Neural cell (in vitro differentiated cells): ENCODE measurements around the gene SEC23IP. TPM values are rescaled to one million over a fixed set of nuclear protein-coding genes. Genes with fewer than 3 reads are reported as not detected.
"Not testable (repeated sequence)": the region's sequence is repeated elsewhere in the genome, so short reads cannot be mapped to it uniquely, and the experiment has no call there.

Experiments used
- H2AFZ ChIP-seq: fragments of 200-600, 300-800 bp; sonication (generic), shearing (Covaris generic); 2 replicates; pipeline ENCODE4 v1.6.0; 2014; ENCODE audit warnings: low read depth, mild to moderate bottlenecking, antibody characterized with exemption, low read length, moderate library complexity
- H3F3A ChIP-seq: fragments of 200-600 bp; shearing (Covaris generic); 2 replicates; pipeline ENCODE4 v1.6.1; 2016; ENCODE audit warnings: mild to moderate bottlenecking, moderate library complexity, mixed read lengths, antibody characterized with exemption, low read length; ENCODE audit not compliant: insufficient read depth, poor library complexity, severe bottlenecking
- H3K27ac ChIP-seq: fragments of 200-600, 300-800 bp; sonication (generic), shearing (Covaris generic); 2 replicates; pipeline ENCODE4 v1.5.1; 2014; ENCODE audit warnings: mild to moderate bottlenecking, low read length, moderate library complexity
- H3K27me3 ChIP-seq: fragments of 300-800, 200-600 bp; sonication (generic), shearing (Covaris generic); 2 replicates; pipeline ENCODE4 v1.6.0; 2014; ENCODE audit warnings: mild to moderate bottlenecking, low read depth, low read length, moderate library complexity; ENCODE audit not compliant: insufficient read depth
- H3K36me3 ChIP-seq: fragments of 300-800, 200-600 bp; sonication (generic), shearing (Covaris generic); 2 replicates; pipeline ENCODE4 v1.5.1; 2014; ENCODE audit warnings: mild to moderate bottlenecking, antibody characterized with exemption, low read length, moderate library complexity; ENCODE audit not compliant: insufficient read depth
- H3K4me2 ChIP-seq: fragments of 300-800, 200-600 bp; sonication (generic), shearing (Covaris generic); 2 replicates; pipeline ENCODE4 v1.6.0; 2014; ENCODE audit warnings: mild to moderate bottlenecking, low read length
- H3K4me3 ChIP-seq: fragments of 300-800, 200-600 bp; sonication (generic), shearing (Covaris generic); 2 replicates; pipeline ENCODE4 v1.5.1; 2014; ENCODE audit warnings: mild to moderate bottlenecking, low read length, moderate library complexity
- H3K79me2 ChIP-seq: fragments of 200-600 bp; shearing (Covaris generic); replicated peaks from 2 replicates; pipeline ENCODE4 v1.6.0; 2014; ENCODE audit warnings: mild to moderate bottlenecking, low read length, moderate library complexity; ENCODE audit not compliant: insufficient read depth
- H3K9ac ChIP-seq: fragments of 300-800, 200-600 bp; sonication (generic), shearing (Covaris generic); 2 replicates; pipeline ENCODE4 v1.6.1; 2016; ENCODE audit warnings: mild to moderate bottlenecking, low read length, mixed read lengths
- H3K9me2 ChIP-seq: fragments of 200-600 bp; shearing (Covaris generic); 2 replicates; pipeline ENCODE4 v1.6.1; 2016; ENCODE audit warnings: mild to moderate bottlenecking, low read length, mixed read lengths; ENCODE audit not compliant: insufficient read depth
- H3K9me3 ChIP-seq: fragments of 200-600, 300-800 bp; sonication (generic), shearing (Covaris generic); 2 replicates; pipeline ENCODE4 v1.6.1; 2016; ENCODE audit warnings: mild to moderate bottlenecking, mixed run types, low read length, moderate library complexity, mixed read lengths
- H4K20me1 ChIP-seq: fragments of 200-600 bp; shearing (Covaris generic); 2 replicates; pipeline ENCODE4 v1.6.1; 2016; ENCODE audit warnings: mild to moderate bottlenecking, mixed run types; ENCODE audit not compliant: insufficient read depth
- CTCF ChIP-seq: fragments of 450-650 bp; IDR thresholded peaks from 2 replicates; pipeline ENCODE4 v1.5.1; 2014; ENCODE audit warnings: antibody characterized with exemption, mild to moderate bottlenecking, moderate library complexity; ENCODE audit not compliant: poor library complexity, severe bottlenecking
- EP300 ChIP-seq: fragments of 450-650 bp; conservative IDR thresholded peaks from 2 replicates; pipeline ENCODE4 v1.6.1; 2014; ENCODE audit warnings: antibody characterized with exemption, mild to moderate bottlenecking, moderate library complexity; ENCODE audit not compliant: poor library complexity, severe bottlenecking
- EZH2 ChIP-seq: fragments of 200-600, 300-800 bp; shearing (Covaris generic), sonication (generic); IDR thresholded peaks from 2 replicates; pipeline ENCODE4 v1.6.1; 2014; ENCODE audit warnings: antibody characterized with exemption, low read length, borderline replicate concordance, mild to moderate bottlenecking; ENCODE audit not compliant: insufficient read depth, poor library complexity, severe bottlenecking
- MXI1 ChIP-seq: fragments of 450-650 bp; conservative IDR thresholded peaks from 2 replicates; pipeline ENCODE4 v1.6.1; 2014; ENCODE audit warnings: antibody characterized with exemption, mild to moderate bottlenecking; ENCODE audit not compliant: poor library complexity, severe bottlenecking
- POLR2AphosphoS5 ChIP-seq: IDR thresholded peaks from 2 replicates; pipeline ENCODE4 v1.6.1; 2012
- RAD21 ChIP-seq: fragments of 450-650 bp; conservative IDR thresholded peaks from 2 replicates; pipeline ENCODE4 v1.6.1; 2014; ENCODE audit warnings: antibody characterized with exemption, mild to moderate bottlenecking, moderate library complexity
- REST ChIP-seq: IDR thresholded peaks from 2 replicates; pipeline ENCODE4 v1.6.1; 2012; ENCODE audit warnings: borderline replicate concordance
- SMC3 ChIP-seq: fragments of 450-650 bp; conservative IDR thresholded peaks from 2 replicates; pipeline ENCODE4 v1.6.1; 2014; ENCODE audit warnings: antibody characterized with exemption, mild to moderate bottlenecking, moderate library complexity; ENCODE audit not compliant: poor library complexity
- TAF1 ChIP-seq: IDR thresholded peaks from 2 replicates; pipeline ENCODE4 v1.6.1; 2012; ENCODE audit warnings: low read depth
- polyA plus RNA-seq: library from polyadenylated mRNA; depleted of rRNA; stranded (reverse); fragments of >200 nt; gene quantifications from 2 replicates; pipeline ENCODE4 v1.2.3, GENCODE V29; 2014

Gene SEC23IP
- polyA plus RNA-seq, 1 donor from 2014 or later = 13.8 TPM

- Histone ChIP-seq H3K27ac (no peak overlapping the region), H3K36me3 (no peaks in the 10 kb centered on the region), H3K4me3 (no peak overlapping the region), H4K20me1 (no peaks in the 10 kb centered on the region), H2AFZ (no peak overlapping the region), H3K9me3 (no peaks in the 10 kb centered on the region), H3K27me3 (no peaks in the 10 kb centered on the region), H3F3A (no peaks in the 10 kb centered on the region), H3K9me2 (no peaks in the 10 kb centered on the region), H3K9ac (no peak overlapping the region), H3K79me2 (no peaks in the 10 kb centered on the region), H3K4me2 (no peak overlapping the region)
- TF ChIP-seq REST (no peak), POLR2AphosphoS5 (no peak), RAD21 (no peak), CTCF (no peak), TAF1 (no peak), EP300 (no peak), SMC3 (no peak), EZH2 (no peak), MXI1 (no peak)
Observed at GRCh38 chr10:119878524-119878923, 14.0 kb upstream of the SEC23IP start.

GRCh38 chr10:119883901-119884611 is 8.5 kb upstream of the SEC23IP start:
- not testable (repeated sequence) for H3K79me2 ChIP-seq, H4K20me1 ChIP-seq, H3K9me2 ChIP-seq, H2AFZ ChIP-seq, H3K9ac ChIP-seq, H3K36me3 ChIP-seq, H3K4me2 ChIP-seq, H3K27me3 ChIP-seq, H3F3A ChIP-seq, H3K9me3 ChIP-seq, H3K4me3 ChIP-seq, H3K27ac ChIP-seq

- not testable (repeated sequence) for H3K27ac ChIP-seq, H3K9ac ChIP-seq, H3K27me3 ChIP-seq, H4K20me1 ChIP-seq, H3K36me3 ChIP-seq, H2AFZ ChIP-seq, H3K4me3 ChIP-seq, H3K9me3 ChIP-seq, H3K4me2 ChIP-seq, H3K79me2 ChIP-seq, H3F3A ChIP-seq, H3K9me2 ChIP-seq
Observed at GRCh38 chr10:119886070-119886469, 6.5 kb upstream of the SEC23IP start.

GRCh38 chr10:119888715-119889114 is 3.8 kb upstream of the SEC23IP start:
- not testable (repeated sequence) for H4K20me1 ChIP-seq

GRCh38 chr10:119889201-119889600 is 3.3 kb upstream of the SEC23IP start:
- not testable (repeated sequence) for H2AFZ ChIP-seq, H3K27ac ChIP-seq, H4K20me1 ChIP-seq, H3K9me2 ChIP-seq, H3K4me2 ChIP-seq, H3K27me3 ChIP-seq, H3K4me3 ChIP-seq, H3K36me3 ChIP-seq, H3K9me3 ChIP-seq, H3F3A ChIP-seq, H3K9ac ChIP-seq
- H3K79me2 ChIP-seq = peaks cover 15% of the 10 kb centered on the region

More at GRCh38 chr10:119888715-119889114, 3.8 kb upstream of the SEC23IP start:
- H3K27ac ChIP-seq, H3K27me3 ChIP-seq, H3K36me3 ChIP-seq, H3F3A ChIP-seq, H3K9me2 ChIP-seq, H3K4me3 ChIP-seq, H2AFZ ChIP-seq, H3K4me2 ChIP-seq, H3K9ac ChIP-seq, H3K9me3 ChIP-seq: not testable (repeated sequence)
- peaks cover 10% of the 10 kb centered on the region for H3K79me2 ChIP-seq
